Osteoblast (primary cell): ENCODE data around the gene PRKCB. TPM values are rescaled to one million over a fixed set of nuclear protein-coding genes. Genes with fewer than 3 reads are reported as not detected.

ENCODE experiments used
- DNase-seq: peaks from one replicate; pipeline ENCODE4 v3.0.0; 2011; ENCODE audit warnings: low spot score, mixed read lengths; ENCODE audit not compliant: insufficient read length; ENCODE audit errors: missing footprints
- H2AFZ ChIP-seq: 2 replicates; pipeline ENCODE4 v1.6.0; 2011; ENCODE audit warnings: mild to moderate bottlenecking, low read length
- H3K27ac ChIP-seq: 2 replicates; pipeline ENCODE4 v1.5.1; 2011; ENCODE audit warnings: mild to moderate bottlenecking, low read depth, low read length, moderate library complexity
- H3K27me3 ChIP-seq: 2 replicates; pipeline ENCODE4 v1.6.0; 2012; ENCODE audit warnings: mild to moderate bottlenecking, control low read depth, inconsistent platforms, low read length, moderate library complexity; ENCODE audit not compliant: insufficient read depth
- H3K36me3 ChIP-seq: 2 replicates; pipeline ENCODE4 v1.5.1; 2011; ENCODE audit warnings: mild to moderate bottlenecking, low read length, control low read depth, moderate library complexity; ENCODE audit not compliant: insufficient read depth
- H3K4me1 ChIP-seq: 2 replicates; pipeline ENCODE4 v1.5.1; 2011; ENCODE audit warnings: mild to moderate bottlenecking, low read length, control low read depth, moderate library complexity; ENCODE audit not compliant: insufficient read depth
- H3K4me2 ChIP-seq: 2 replicates; pipeline ENCODE4 v1.6.0; 2011; ENCODE audit warnings: mild to moderate bottlenecking, low read length; ENCODE audit not compliant: insufficient read depth
- H3K4me3 ChIP-seq: fragments of 200-600 bp; sonication (generic); 3 replicates; pipeline ENCODE4 v1.5.1; 2012; ENCODE audit warnings: mild to moderate bottlenecking, low read length, inconsistent platforms; ENCODE audit not compliant: insufficient read depth
- H3K79me2 ChIP-seq: 2 replicates; pipeline ENCODE4 v1.6.0; 2012; ENCODE audit warnings: mild to moderate bottlenecking, low read length, control low read depth, inconsistent platforms; ENCODE audit not compliant: insufficient read depth
- H3K9me3 ChIP-seq: 2 replicates; pipeline ENCODE4 v1.5.1; 2011; ENCODE audit warnings: low read depth, low read length, control low read depth
- H4K20me1 ChIP-seq: 2 replicates; pipeline ENCODE4 v1.6.0; 2012; ENCODE audit warnings: mild to moderate bottlenecking, low read length, control low read depth; ENCODE audit not compliant: insufficient read depth
- total RNA-seq: library from RNA; depleted of rRNA; stranded (reverse); fragments of >200 nt; gene quantifications from 2 replicates; pipeline ENCODE4 v1.2.3, GENCODE V29; 2012
- TF ChIP-seq, protein P1 (sequence below): IDR thresholded peaks from 2 replicates; pipeline ENCODE4 v1.5.1; 2011; ENCODE audit warnings: mild to moderate bottlenecking, low read depth, low read length, moderate library complexity; ENCODE audit errors: extremely low read depth

The PRKCB gene
- total RNA-seq, 1 donor, result under 0.01 TPM

DNA sequence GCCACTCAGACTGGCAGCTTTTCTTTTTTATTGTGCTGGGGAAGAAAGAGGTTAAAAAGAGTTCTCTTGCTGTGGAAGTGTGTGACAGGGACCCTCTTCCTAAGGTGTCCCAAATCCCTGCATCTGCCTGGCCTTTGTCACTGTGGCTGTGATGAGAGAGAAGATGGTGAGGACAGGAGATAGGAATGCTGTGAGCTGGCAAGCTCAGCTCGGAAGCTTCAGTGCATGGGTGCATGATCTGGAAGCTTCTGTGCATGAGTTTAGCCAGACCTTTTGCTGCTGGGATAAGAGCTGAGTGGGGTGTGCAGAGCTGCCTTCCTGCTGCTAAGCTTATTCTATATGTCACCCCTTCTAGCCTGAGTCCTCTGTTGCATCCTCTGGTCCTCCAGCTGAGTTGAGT, 317.0 kb downstream of the PRKCB start:
- no peak for DNase-seq
- Histone ChIP-seq H3K27ac (no peak overlapping the region), H3K79me2 (no peaks in the 10 kb centered on the region), H4K20me1 (no peaks in the 10 kb centered on the region), H3K9me3 (no peaks in the 10 kb centered on the region), H3K4me3 (no peak overlapping the region), H3K4me2 (no peak overlapping the region), H3K36me3 (no peaks in the 10 kb centered on the region), H2AFZ (no peak overlapping the region), H3K27me3 (no peaks in the 10 kb centered on the region), H3K4me1 (no peaks in the 10 kb centered on the region)
- TF ChIP-seq, protein P1, sequence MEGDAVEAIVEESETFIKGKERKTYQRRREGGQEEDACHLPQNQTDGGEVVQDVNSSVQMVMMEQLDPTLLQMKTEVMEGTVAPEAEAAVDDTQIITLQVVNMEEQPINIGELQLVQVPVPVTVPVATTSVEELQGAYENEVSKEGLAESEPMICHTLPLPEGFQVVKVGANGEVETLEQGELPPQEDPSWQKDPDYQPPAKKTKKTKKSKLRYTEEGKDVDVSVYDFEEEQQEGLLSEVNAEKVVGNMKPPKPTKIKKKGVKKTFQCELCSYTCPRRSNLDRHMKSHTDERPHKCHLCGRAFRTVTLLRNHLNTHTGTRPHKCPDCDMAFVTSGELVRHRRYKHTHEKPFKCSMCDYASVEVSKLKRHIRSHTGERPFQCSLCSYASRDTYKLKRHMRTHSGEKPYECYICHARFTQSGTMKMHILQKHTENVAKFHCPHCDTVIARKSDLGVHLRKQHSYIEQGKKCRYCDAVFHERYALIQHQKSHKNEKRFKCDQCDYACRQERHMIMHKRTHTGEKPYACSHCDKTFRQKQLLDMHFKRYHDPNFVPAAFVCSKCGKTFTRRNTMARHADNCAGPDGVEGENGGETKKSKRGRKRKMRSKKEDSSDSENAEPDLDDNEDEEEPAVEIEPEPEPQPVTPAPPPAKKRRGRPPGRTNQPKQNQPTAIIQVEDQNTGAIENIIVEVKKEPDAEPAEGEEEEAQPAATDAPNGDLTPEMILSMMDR, result no peak

DNA sequence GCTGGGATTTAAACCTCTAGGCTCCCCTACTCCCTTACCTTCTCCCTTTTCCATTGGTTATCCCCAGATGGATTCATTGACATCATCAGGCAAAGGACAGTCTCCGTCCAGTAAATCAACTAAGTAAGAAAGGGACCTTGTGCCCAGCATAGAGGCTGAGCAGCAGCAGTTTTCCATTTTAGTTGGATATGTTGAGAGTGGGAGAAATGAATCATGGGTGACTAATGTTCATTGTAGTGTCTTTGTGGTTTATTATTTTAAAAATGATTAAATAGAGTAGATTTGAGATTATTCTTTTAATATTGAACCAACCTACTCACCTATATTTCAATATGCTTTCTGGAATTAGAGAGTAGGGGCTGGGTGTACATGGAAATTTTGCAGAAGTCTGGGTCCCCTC, 321.0 kb downstream of the PRKCB start:
- Histone ChIP-seq H2AFZ (no peak overlapping the region), H3K4me2 (no peak overlapping the region), H4K20me1 (no peaks in the 10 kb centered on the region), H3K36me3 (no peaks in the 10 kb centered on the region), H3K9me3 (no peaks in the 10 kb centered on the region), H3K27ac (no peak overlapping the region), H3K79me2 (no peaks in the 10 kb centered on the region), H3K4me1 (no peaks in the 10 kb centered on the region), H3K4me3 (no peak overlapping the region), H3K27me3 (no peaks in the 10 kb centered on the region)
- peak; percentile 60 for DNase-seq
- TF ChIP-seq, protein P1, result no peak

DNA sequence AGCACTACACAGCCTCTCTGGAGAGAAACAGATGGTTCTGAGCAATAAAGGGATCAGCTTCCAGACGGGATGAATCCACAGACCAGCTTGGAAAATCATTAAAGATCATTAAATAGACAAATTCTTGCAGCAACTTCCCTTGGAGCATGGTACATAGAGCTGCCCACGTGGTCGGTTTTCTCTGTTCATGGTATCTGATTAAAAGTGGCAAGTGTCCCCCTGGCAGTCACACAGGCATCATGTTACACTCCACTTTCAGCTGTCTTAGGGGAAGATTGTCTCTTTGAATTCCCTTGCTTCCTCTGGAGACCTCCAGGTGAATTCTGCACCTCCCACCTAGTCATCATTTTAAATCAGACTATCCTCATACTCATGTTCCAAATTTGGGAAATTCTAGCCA, 328.2 kb downstream of the PRKCB start:
- Histone ChIP-seq H2AFZ (no peak overlapping the region), H3K4me1 (no peaks in the 10 kb centered on the region), H3K4me2 (no peak overlapping the region), H4K20me1 (no peaks in the 10 kb centered on the region), H3K9me3 (no peaks in the 10 kb centered on the region), H3K27ac (no peak overlapping the region), H3K4me3 (no peak overlapping the region), H3K79me2 (no peaks in the 10 kb centered on the region), H3K36me3 (no peaks in the 10 kb centered on the region), H3K27me3 (no peaks in the 10 kb centered on the region)
- TF ChIP-seq, protein P1, result no peak
- DNase-seq, result no peak

DNA sequence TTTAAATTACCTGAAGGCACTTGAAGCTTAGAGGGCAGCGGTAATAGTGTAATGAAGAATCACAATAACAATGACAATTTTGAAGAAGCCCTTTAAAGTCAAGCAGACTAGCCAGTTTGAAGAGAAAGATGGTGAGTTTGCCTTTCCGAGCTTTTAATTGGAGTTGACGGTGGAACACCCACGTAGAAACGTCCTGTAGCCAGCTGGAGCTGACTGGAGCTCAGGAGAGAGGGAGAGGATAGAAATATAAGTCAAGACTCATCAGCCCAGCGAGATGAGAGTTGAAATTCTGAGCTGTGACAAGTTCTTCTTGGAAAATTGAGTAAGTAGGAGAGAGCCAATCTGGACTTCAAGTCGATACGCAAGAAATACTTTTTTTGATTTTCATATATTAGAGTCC, 328.6 kb downstream of the PRKCB start:
- H2AFZ ChIP-seq, result no peak overlapping the region
- no peaks in the 10 kb centered on the region for H3K27me3 ChIP-seq
- TF ChIP-seq, protein P1, result no peak
- H3K27ac ChIP-seq, result no peak overlapping the region
- no peaks in the 10 kb centered on the region for H4K20me1 ChIP-seq
- no peaks in the 10 kb centered on the region for H3K79me2 ChIP-seq
- no peak for DNase-seq
- H3K36me3 ChIP-seq, result no peaks in the 10 kb centered on the region
- H3K4me1 ChIP-seq, result no peaks in the 10 kb centered on the region
- H3K4me2 ChIP-seq, result no peak overlapping the region
- H3K9me3 ChIP-seq, result no peaks in the 10 kb centered on the region
- H3K4me3 ChIP-seq, result no peak overlapping the region
